ENCODE measurements around the gene KANK2.

Gene KANK2

GRCh38 chr19:11171144-11171543 lies 26.2 kb downstream of the KANK2 start:
- no peak overlapping the region for H3K4me3 Mint-ChIP-seq
- peaks cover 56% of the 10 kb centered on the region for H3K36me3 Mint-ChIP-seq (ENCODE audit: low read depth)
- no peak overlapping the region for H3K27ac Mint-ChIP-seq
- H3K9me3 Mint-ChIP-seq = no peaks in the 10 kb centered on the region
- TF ChIP-seq, protein P1, sequence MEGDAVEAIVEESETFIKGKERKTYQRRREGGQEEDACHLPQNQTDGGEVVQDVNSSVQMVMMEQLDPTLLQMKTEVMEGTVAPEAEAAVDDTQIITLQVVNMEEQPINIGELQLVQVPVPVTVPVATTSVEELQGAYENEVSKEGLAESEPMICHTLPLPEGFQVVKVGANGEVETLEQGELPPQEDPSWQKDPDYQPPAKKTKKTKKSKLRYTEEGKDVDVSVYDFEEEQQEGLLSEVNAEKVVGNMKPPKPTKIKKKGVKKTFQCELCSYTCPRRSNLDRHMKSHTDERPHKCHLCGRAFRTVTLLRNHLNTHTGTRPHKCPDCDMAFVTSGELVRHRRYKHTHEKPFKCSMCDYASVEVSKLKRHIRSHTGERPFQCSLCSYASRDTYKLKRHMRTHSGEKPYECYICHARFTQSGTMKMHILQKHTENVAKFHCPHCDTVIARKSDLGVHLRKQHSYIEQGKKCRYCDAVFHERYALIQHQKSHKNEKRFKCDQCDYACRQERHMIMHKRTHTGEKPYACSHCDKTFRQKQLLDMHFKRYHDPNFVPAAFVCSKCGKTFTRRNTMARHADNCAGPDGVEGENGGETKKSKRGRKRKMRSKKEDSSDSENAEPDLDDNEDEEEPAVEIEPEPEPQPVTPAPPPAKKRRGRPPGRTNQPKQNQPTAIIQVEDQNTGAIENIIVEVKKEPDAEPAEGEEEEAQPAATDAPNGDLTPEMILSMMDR (IDR thresholded peaks at IDR 0.05; ENCODE audit: unreplicated experiment in 3 of 3) = no peak
- peaks cover 2% of the 10 kb centered on the region for H3K4me1 Mint-ChIP-seq
- H3K27me3 Mint-ChIP-seq (ENCODE audit: low read depth) = no peaks in the 10 kb centered on the region

DNA sequence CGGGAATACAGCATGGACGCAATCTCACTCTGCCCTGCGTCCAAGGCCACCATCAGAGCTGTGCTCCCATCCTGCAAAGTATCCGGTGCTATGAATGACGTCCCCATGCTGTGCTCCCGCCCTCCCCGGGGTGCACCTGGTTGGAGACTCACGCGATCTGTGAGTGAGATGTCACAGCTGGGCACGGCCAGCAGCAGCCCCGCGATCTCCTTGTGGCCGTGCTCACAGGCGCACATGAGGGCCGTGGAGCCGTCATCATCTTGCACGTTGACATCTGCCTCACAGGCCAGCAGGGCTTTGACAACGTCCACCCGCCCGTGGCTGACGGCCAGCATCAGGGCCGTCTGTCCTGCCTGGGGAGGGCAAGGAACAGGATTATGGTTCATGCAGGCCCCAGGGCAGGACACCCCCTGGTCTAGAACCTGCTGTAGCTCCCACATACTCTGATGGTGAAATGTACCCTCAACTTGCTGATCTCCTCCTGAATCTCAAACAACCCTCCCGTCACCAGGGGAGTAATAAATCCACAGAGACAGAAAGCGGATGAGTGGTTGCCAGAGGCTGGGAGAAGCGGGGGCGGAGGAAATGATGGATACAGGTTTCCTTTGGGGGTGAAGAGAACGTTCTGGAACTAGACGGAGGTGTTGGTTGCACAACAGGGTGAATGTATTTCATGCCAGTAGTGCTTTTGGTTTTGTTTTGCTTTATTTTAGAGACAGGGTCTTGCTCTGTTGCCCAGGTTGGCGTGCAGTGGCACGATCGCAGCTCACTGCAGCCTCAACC lies 27.3 kb downstream of the KANK2 start:
- TF ChIP-seq, protein P1 (IDR thresholded peaks at IDR 0.05; ENCODE audit: unreplicated experiment in 3 of 3) = no peak
- Mint-ChIP-seq H3K27ac (no peak overlapping the region), H3K27me3 (ENCODE audit: low read depth) (no peaks in the 10 kb centered on the region), H3K4me3 (no peak overlapping the region), H3K9me3 (no peaks in the 10 kb centered on the region), H3K4me1 (peaks cover 11% of the 10 kb centered on the region), H3K36me3 (ENCODE audit: low read depth) (peaks cover 57% of the 10 kb centered on the region)

GRCh38 chr19:11168568-11168967 lies 28.8 kb downstream of the KANK2 start:
- Mint-ChIP-seq H3K27ac (peak overlapping the region in 2 of 3 experiments; percentile 9 to 51), H3K4me3 (no peak overlapping the region), H3K36me3 (ENCODE audit: low read depth) (peaks cover 66% of the 10 kb centered on the region), H3K27me3 (ENCODE audit: low read depth) (no peaks in the 10 kb centered on the region), H3K4me1 (peaks cover 21% of the 10 kb centered on the region), H3K9me3 (no peaks in the 10 kb centered on the region)
- TF ChIP-seq, protein P1 (IDR thresholded peaks at IDR 0.05; ENCODE audit: unreplicated experiment in 3 of 3) = no peak

- H3K27ac Mint-ChIP-seq = peak overlapping the region in 2 of 3 experiments; percentile 61 to 97
- H3K27me3 Mint-ChIP-seq (ENCODE audit: low read depth) = no peaks in the 10 kb centered on the region
- TF ChIP-seq, protein P1 (IDR thresholded peaks at IDR 0.05; ENCODE audit: unreplicated experiment in 3 of 3) = no peak
- H3K4me1 Mint-ChIP-seq = peaks cover 21% of the 10 kb centered on the region
- H3K36me3 Mint-ChIP-seq (ENCODE audit: low read depth) = peaks cover 59% of the 10 kb centered on the region
- no peak overlapping the region for H3K4me3 Mint-ChIP-seq
- no peaks in the 10 kb centered on the region for H3K9me3 Mint-ChIP-seq
These were observed 30.8 kb downstream of the KANK2 start for GRCh38 chr19:11166281-11167142.

- Mint-ChIP-seq H3K4me1 (peaks cover 21% of the 10 kb centered on the region), H3K27ac (peak overlapping the region; percentile 1 to 97 (median 61))
These were observed 31.8 kb downstream of the KANK2 start for GRCh38 chr19:11165486-11166030.

More at GRCh38 chr19:11165486-11166030, 31.8 kb downstream of the KANK2 start:
- Mint-ChIP-seq H3K27me3 (ENCODE audit: low read depth) (no peaks in the 10 kb centered on the region), H3K9me3 (no peaks in the 10 kb centered on the region), H3K4me3 (no peak overlapping the region), H3K36me3 (ENCODE audit: low read depth) (peaks cover 59% of the 10 kb centered on the region)
- TF ChIP-seq, protein P1 (IDR thresholded peaks at IDR 0.05; ENCODE audit: unreplicated experiment in 3 of 3) = no peak
